ENCODE data around the gene PNPT1. TPM values are rescaled to one million over a fixed set of nuclear protein-coding genes. Genes with fewer than 3 reads are reported as not detected.

The PNPT1 gene
- total and polyA plus RNA-seq, 2 of the 13 experiments (the other 11 are each of a cell fraction or from before 2014, with no cell fraction given), result 23.4 to 61.0 TPM

DNA sequence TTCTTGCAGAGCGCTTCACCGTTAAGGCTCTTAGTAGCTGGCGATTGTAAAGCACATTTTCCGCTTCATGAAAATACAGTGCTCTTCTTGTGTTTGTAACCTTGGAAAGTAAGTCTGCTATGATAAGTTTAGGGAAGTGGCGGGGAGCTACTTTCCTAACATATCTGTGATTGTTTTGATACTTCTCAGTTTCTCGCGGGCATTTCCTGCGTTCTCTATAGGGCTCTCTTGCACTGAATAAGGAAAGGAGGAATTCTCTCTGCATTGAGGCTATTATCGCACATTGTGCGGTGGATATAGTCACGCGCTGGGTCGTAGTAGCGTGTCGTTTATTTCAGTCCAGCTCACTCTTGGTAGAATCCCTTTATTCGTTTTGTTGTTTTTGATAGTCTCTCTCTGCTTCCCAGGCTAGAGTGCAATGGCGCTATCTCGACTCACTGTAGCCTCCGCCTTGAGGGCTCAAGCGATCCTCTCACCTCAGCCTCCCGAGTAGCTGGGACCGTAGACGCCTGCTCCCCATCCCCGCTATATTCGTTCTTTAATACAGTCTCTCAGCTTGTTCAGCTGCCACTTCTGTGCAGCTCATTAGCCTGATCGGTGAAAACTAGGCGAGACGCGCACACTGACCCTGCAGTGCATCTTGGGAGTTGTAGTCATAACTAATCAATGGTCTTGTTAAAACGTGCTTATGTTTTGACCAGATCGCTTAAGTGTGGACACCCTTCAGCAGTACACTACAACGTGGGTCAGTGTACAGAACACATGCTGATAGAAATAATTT is 75.2 kb downstream of the PNPT1 start (continued):
- TF ChIP-seq FOXA1 (IDR thresholded peaks at IDR 0.05), result no peak
- TF ChIP-seq FOXA1 (CRISPR knock-in tag; IDR thresholded peaks at IDR 0.05), result no peak
- TF ChIP-seq REL (CRISPR knock-in tag; conservative IDR thresholded peaks at IDR 0.05), result no peak
- peak; percentile 84 for TF ChIP-seq NR2C2 (CRISPR knock-in tag; IDR thresholded peaks at IDR 0.05; ENCODE audit: borderline replicate concordance)
- TF ChIP-seq POLR2AphosphoS2 (IDR thresholded peaks at IDR 0.05; ENCODE audit: low read depth, low read length), result 0 out of 2 replicates have a peak, but pooled peaks have one; percentile 36
- no peak for TF ChIP-seq AHR (CRISPR knock-in tag; IDR thresholded peaks at IDR 0.05)
- TF ChIP-seq, protein P1, sequence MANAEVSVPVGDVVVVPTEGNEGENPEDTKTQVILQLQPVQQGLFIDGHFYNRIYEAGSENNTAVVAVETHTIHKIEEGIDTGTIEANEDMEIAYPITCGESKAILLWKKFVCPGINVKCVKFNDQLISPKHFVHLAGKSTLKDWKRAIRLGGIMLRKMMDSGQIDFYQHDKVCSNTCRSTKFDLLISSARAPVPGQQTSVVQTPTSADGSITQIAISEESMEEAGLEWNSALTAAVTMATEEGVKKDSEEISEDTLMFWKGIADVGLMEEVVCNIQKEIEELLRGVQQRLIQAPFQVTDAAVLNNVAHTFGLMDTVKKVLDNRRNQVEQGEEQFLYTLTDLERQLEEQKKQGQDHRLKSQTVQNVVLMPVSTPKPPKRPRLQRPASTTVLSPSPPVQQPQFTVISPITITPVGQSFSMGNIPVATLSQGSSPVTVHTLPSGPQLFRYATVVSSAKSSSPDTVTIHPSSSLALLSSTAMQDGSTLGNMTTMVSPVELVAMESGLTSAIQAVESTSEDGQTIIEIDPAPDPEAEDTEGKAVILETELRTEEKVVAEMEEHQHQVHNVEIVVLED (CRISPR knock-in tag; IDR thresholded peaks at IDR 0.05; ENCODE audit: borderline replicate concordance), result no peak; the same call in 1 of the 2 replicates
- no peak for TF ChIP-seq PAX8 (CRISPR knock-in tag; IDR thresholded peaks at IDR 0.05; ENCODE audit: borderline replicate concordance)
- TF ChIP-seq ZNF674 (CRISPR knock-in tag; IDR thresholded peaks at IDR 0.05; ENCODE audit: low read depth), result no peak
- no peak for TF ChIP-seq ZNF432 (CRISPR knock-in tag; IDR thresholded peaks at IDR 0.05; ENCODE audit: borderline replicate concordance)
- TF ChIP-seq DPF2 (CRISPR knock-in tag; IDR thresholded peaks at IDR 0.05; ENCODE audit: borderline replicate concordance, low read depth), result no peak
- no peak for TF ChIP-seq ZNF292 (CRISPR knock-in tag; IDR thresholded peaks at IDR 0.05; ENCODE audit: borderline replicate concordance, low read depth)
- TF ChIP-seq ZNF382 (CRISPR knock-in tag; IDR thresholded peaks at IDR 0.05; ENCODE audit: borderline replicate concordance), result no peak
- no peak for TF ChIP-seq TOPORS (CRISPR knock-in tag; IDR thresholded peaks at IDR 0.05)
- TF ChIP-seq ZNF800 (CRISPR knock-in tag; IDR thresholded peaks at IDR 0.05), result no peak; the same call in 1 of the 2 replicates
- no peak for TF ChIP-seq ARNT2 (CRISPR knock-in tag; IDR thresholded peaks at IDR 0.05; ENCODE audit: low read depth)
- peak; percentile 33; the same call in 1 of the 2 replicates for TF ChIP-seq NCOA2 (CRISPR knock-in tag; IDR thresholded peaks at IDR 0.05)
- TF ChIP-seq HOXD1 (CRISPR knock-in tag; IDR thresholded peaks at IDR 0.05), result no peak
- TF ChIP-seq, protein P2, sequence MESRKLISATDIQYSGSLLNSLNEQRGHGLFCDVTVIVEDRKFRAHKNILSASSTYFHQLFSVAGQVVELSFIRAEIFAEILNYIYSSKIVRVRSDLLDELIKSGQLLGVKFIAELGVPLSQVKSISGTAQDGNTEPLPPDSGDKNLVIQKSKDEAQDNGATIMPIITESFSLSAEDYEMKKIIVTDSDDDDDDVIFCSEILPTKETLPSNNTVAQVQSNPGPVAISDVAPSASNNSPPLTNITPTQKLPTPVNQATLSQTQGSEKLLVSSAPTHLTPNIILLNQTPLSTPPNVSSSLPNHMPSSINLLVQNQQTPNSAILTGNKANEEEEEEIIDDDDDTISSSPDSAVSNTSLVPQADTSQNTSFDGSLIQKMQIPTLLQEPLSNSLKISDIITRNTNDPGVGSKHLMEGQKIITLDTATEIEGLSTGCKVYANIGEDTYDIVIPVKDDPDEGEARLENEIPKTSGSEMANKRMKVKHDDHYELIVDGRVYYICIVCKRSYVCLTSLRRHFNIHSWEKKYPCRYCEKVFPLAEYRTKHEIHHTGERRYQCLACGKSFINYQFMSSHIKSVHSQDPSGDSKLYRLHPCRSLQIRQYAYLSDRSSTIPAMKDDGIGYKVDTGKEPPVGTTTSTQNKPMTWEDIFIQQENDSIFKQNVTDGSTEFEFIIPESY (CRISPR knock-in tag; IDR thresholded peaks at IDR 0.05), result no peak
